Iris pigment epithelial cell (primary cell): ENCODE measurements around the gene FUT8.
"Not testable (repeated sequence)": the region's sequence is repeated elsewhere in the genome, so short reads cannot be mapped to it uniquely, and the experiment has no call there.

Source experiments
- DNase-seq: peaks from one replicate; pipeline ENCODE4 v3.0.0-alpha.2; 2011; ENCODE audit warnings: low read depth

Gene FUT8

GRCh38 chr14:65453807-65454480 lies 41.4 kb downstream of the FUT8 start:
- DNase-seq, result peak; percentile 36

DNA sequence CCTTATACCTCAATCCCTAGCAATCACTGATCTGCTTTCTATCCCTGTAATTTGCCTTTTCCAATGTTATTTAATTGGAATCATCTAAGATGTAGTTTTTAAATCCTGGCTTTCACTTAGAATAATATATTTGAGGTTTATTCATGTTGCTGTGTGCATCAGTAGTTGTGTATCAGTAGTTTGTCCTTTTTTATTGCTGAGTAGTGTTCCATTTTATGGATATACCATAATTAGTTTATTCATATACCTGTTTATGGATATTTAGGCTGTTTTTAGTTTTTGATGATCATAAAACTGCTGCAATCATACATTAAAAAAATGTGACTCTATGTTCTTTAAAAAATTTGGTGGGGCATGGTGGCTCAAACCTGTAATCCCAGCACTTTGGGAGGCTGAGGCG lies 43.7 kb downstream of the FUT8 start:
- DNase-seq, result no peak

- DNase-seq, result peak; percentile 15
These were observed 49.2 kb downstream of the FUT8 start for GRCh38 chr14:65461730-65462129.

DNA sequence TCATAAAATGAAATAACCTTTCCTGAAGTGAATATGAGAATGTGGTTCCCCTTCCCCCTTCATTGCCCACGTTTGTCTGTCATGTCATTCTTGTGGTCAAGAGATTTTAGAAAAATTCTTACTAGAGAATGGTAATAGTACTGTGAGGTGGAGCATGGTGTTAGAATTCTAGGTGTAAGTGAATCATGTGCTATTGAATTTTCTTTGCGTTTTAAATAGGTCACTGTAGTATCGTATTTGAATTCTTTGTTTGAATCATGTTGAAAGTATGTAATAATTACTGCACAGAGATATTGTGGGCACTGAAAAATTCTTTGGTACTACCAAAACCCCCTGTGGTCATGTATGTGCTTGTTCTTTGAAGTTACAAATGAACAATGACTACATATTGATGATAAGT lies 49.9 kb downstream of the FUT8 start:
- peak; percentile 75 for DNase-seq

- no peak for DNase-seq
These were observed 53.1 kb downstream of the FUT8 start for GRCh38 chr14:65465584-65465983.

DNA sequence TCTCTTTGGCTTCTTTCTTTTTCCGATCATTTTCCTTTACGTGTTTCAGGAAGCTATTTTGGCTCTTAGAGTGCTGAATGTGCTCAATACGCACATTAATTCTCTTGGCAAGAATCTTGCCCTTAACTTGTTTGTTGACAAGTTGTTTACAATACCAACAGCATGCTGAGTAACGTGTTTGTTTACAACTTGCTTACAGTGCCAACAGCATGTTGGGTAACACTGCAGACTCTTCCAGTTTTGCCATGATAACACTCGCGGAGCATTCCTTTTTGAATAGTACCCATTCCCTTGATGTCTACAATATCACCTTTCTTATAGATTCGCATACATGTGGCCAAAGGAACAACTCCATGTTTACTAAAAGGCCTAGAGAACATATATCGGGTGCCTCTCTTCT lies 55.4 kb downstream of the FUT8 start:
- DNase-seq, result not testable (repeated sequence)

GRCh38 chr14:65469903-65470302 lies 57.4 kb downstream of the FUT8 start:
- DNase-seq, result no peak

DNA sequence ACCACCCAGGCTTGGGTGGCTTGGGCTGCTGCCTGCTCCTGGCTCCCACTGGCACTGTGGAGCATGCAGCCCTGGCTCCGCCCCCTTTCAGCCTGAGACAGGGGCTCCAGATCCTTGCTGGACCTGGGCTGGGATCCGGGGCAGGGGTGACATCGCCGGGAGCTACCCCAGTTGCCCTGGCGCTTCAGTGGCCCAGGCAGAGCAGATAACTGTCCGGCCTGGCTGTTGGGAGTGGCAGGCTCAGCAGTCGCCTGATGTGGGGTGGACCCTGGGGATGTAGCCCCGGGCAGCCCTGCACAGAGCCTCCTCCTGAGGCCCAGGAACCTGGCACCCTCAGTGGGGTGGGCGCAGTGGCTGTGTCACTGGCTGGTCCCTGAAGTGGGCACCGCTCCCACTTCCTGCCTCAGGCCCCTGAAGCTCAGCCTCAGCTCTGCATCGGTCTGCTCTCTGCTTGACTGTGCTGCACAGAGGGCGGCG lies 57.9 kb downstream of the FUT8 start:
- DNase-seq, result no peak

GRCh38 chr14:65471038-65471878 lies 58.7 kb downstream of the FUT8 start:
- DNase-seq, result no peak

GRCh38 chr14:65472189-65472588 lies 59.7 kb downstream of the FUT8 start:
- DNase-seq, result no peak

GRCh38 chr14:65476273-65476941 lies 63.9 kb downstream of the FUT8 start:
- DNase-seq, result no peak

GRCh38 chr14:65476942-65477318 lies 64.4 kb downstream of the FUT8 start:
- DNase-seq, result no peak

DNA sequence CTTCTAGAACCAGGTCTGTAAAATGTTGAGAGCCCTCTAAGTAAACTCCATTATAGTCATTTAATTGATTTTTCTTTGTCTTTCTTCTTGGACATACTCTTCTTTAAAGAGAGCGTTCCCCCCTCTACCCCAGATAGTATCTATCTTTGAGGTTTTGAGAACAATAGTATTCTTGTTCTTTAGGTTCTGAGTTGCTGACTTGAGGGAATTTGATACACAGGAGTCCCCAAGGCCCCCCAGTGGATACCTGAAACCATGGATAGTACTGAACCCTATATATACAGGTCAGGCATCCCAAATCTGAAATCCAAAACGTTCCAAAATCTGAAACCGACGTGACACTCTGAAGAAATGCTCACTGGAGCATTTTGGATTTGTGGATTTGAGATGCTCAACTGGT lies 65.5 kb downstream of the FUT8 start:
- DNase-seq, result no peak

DNA sequence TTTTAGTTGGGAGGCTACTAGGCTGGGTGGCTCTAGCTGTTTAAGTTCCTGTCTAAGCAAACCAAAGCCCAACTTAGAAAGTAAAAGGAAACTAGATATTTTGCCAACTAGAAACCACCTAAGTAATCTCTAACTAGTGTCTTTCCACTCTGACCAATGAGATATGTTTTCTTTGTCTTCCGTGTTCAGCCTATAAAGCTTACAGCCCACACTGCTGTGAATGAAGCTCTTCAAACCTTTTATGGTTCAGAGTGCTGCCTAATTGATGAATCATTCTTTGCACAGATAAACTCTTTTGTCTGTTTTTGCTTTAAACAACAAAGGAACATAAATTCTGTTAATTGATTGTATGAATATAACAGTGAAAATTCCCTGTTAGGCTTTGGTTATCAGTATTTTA lies 66.1 kb downstream of the FUT8 start:
- DNase-seq, result peak; percentile 77

DNA sequence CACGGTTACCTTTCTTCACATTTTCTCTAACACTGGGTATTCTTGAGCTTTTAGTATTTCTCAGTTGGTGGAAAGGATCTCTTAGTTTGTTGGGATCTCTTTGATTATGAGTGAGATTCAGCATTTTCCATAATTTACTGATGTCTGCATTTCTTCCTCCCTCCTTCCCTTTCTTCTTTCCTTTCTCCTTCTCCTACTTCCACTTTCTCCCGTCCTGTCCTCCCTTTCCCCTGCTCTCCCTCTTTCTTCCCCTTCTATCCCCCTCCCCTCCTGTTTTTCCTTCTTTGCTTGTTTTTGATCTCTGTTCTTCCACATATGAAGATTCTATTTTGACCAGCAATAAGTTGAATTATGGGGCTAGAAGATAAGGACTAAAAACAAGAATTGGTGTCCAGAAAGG lies 66.9 kb downstream of the FUT8 start:
- no peak for DNase-seq

GRCh38 chr14:65482757-65483438 lies 70.4 kb downstream of the FUT8 start:
- no peak for DNase-seq

- peak; percentile 21 for DNase-seq
These were observed 71.1 kb downstream of the FUT8 start for GRCh38 chr14:65483647-65484046.

- no peak for DNase-seq
These were observed 73.0 kb downstream of the FUT8 start for GRCh38 chr14:65485516-65485915.

DNA sequence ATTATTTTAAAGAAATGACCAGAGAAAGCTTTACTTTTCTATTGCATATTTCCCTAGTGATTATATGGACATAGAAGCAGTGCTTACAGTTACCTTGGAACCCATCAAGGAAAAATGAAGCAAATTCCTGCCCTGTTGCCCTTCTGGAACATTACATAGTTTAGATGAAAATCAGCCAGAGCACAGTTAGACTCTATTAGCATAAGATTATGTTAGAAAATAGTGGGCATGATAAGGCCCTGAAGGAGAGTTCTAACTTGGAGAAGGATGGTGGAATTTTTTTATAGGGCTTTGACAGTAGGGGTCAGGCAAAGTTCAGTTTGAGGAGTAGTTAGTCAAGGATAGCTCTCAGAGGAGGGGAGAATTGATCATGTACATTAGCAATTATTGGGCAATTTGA lies 74.3 kb downstream of the FUT8 start:
- DNase-seq, result peak; percentile 18

- DNase-seq, result no peak
These were observed 75.4 kb downstream of the FUT8 start for GRCh38 chr14:65487783-65488494.

- no peak for DNase-seq
These were observed 78.7 kb downstream of the FUT8 start for GRCh38 chr14:65491274-65491673.

GRCh38 chr14:65492266-65492665 lies 79.7 kb downstream of the FUT8 start:
- DNase-seq, result no peak
